Testis (tissue), 2 donors: ENCODE data around the gene BBS2.

Experiments used
- POLR2A ChIP-seq: fragments of 450-650 bp; IDR thresholded peaks from one replicate; pipeline ENCODE4 v1.6.1; 2017; ENCODE audit warnings: antibody characterized with exemption, mild to moderate bottlenecking, moderate library complexity
- TF ChIP-seq, protein P1 (sequence below), 3 experiments: fragments of 450-650 bp in 2 of 3; fragments of 200-600 bp in 1 of 3; sonication (generic) in 1 of 3; IDR thresholded peaks; one replicate each; pipeline ENCODE4 v1.5.1; 2016 to 2019; ENCODE audit warnings: antibody characterized with exemption in 3 of 3, mild to moderate bottlenecking in 2 of 3, moderate library complexity in 1 of 3

DNA sequence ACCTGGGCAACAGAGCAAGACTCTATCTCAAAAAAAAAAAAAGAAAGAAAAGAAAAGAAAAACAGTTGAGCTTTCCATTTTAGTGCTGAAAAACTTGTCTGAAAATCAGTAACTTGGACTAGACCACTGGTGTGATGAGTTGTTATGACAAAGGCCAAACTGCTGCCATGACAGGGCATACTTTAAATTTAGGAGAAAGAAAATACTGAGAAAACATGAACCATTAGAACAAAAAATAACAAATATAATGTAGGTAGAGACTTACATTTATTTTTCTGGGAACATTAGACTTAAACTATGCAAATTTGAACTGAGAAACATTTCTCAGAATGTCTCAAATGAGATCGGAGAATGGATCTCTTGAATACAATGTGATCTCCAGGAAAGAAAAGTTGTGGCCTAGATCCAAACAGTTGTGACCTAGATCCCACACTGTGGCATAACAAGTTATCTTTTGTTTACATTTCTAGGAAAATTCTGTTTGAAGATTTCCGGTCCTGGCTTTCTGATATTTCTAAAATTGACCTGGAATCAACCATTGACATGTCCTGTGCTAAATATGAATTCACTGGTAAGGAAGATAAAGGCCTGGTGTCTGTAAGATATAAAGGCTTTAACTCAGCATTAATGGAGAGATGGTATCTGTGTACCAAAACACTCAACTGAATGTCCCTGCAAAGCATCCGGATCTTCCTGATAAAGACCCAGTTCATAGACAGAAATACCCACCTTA, 57.6 kb downstream of the BBS2 start:
- no peak for TF ChIP-seq POLR2A
- TF ChIP-seq, protein P1, sequence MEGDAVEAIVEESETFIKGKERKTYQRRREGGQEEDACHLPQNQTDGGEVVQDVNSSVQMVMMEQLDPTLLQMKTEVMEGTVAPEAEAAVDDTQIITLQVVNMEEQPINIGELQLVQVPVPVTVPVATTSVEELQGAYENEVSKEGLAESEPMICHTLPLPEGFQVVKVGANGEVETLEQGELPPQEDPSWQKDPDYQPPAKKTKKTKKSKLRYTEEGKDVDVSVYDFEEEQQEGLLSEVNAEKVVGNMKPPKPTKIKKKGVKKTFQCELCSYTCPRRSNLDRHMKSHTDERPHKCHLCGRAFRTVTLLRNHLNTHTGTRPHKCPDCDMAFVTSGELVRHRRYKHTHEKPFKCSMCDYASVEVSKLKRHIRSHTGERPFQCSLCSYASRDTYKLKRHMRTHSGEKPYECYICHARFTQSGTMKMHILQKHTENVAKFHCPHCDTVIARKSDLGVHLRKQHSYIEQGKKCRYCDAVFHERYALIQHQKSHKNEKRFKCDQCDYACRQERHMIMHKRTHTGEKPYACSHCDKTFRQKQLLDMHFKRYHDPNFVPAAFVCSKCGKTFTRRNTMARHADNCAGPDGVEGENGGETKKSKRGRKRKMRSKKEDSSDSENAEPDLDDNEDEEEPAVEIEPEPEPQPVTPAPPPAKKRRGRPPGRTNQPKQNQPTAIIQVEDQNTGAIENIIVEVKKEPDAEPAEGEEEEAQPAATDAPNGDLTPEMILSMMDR (IDR thresholded peaks at IDR 0.05), result no peak
